ENCODE results near the gene SUPT6H. TPM values are rescaled to one million over a fixed set of nuclear protein-coding genes. Genes with fewer than 3 reads are reported as not detected.
"Not testable (repeated sequence)": the region's sequence is repeated elsewhere in the genome, so short reads cannot be mapped to it uniquely, and the experiment has no call there.

Gene SUPT6H
- total RNA-seq, 4 donors from 2014 or later: 56.4 to 101 (median 66.6) TPM

DNA sequence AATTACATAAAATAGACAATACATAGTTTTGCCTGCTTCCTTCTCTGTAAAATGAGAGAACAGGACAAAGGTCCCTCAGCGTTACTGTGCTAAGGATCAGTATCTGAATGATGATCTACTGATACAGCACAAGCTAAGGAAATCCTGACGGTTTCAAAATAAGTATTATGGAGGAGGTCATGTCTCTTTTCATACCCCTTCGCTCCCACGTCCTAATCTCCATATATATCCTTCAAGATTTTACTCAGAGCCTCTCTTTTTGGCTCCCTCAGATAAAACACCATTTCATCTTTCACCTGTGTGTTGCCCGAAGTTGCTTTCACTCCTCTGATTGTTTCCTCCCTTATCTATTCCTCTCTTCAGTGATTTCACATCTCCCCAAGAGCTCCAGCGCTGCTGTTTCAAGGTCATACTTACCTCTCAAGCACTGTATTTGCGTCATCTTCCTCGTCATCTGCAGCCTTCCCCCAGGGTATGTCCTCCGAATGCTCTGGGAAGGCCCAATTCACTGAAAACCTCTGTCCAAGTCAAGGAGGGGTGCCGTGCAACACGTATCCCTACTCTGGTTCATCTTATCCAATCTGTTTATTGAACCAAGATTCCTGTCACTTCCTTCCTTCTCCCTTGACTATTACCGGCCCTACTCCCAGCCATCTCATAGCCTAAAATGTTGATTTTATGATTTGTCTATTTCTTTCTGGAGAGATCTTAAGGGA is 15.8 kb upstream of the SUPT6H start:
- H3K36me3 ChIP-seq: peaks cover 0 to 52% (median 8%) of the 10 kb centered on the region in 3 donors
- peak in 1 of 2 donors; percentile 11 for DNase-seq (ENCODE audit: low spot score in 2 of 2)
- 67% methylated on average over 12 of the region's 12 CpGs for WGBS, 2 donors

DNA sequence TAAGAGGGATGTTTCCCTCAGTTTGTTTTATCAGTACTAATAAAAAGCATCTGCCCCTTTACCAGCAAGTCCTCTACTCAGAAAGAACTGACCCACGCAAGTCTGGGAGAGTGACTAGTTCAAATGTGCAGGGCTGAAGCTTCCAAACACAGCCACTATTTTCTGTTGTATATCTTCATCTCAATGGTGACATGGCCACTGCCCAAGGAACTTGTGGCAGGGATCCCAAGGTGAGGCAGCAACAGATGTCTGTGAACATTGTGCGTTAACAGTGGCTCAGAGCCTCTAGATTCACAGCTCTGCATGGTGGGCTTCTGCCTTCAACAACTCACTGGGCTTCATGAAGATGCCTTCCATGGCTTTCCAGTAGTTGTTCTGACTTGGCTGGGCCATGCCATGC is 13.3 kb upstream of the SUPT6H start:
- no peak overlapping the region for H3K4me3 ChIP-seq
- TF ChIP-seq EP300 (IDR thresholded peaks at IDR 0.05): no peak
- no peak for TF ChIP-seq POLR2A (IDR thresholded peaks at IDR 0.05)
- TF ChIP-seq, protein P1, sequence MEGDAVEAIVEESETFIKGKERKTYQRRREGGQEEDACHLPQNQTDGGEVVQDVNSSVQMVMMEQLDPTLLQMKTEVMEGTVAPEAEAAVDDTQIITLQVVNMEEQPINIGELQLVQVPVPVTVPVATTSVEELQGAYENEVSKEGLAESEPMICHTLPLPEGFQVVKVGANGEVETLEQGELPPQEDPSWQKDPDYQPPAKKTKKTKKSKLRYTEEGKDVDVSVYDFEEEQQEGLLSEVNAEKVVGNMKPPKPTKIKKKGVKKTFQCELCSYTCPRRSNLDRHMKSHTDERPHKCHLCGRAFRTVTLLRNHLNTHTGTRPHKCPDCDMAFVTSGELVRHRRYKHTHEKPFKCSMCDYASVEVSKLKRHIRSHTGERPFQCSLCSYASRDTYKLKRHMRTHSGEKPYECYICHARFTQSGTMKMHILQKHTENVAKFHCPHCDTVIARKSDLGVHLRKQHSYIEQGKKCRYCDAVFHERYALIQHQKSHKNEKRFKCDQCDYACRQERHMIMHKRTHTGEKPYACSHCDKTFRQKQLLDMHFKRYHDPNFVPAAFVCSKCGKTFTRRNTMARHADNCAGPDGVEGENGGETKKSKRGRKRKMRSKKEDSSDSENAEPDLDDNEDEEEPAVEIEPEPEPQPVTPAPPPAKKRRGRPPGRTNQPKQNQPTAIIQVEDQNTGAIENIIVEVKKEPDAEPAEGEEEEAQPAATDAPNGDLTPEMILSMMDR (IDR thresholded peaks at IDR 0.05): no peak
- peaks cover 2 to 24% (median 17%) of the 10 kb centered on the region in 4 donors for H3K4me1 ChIP-seq
- peaks cover 0 to 57% (median 7%) of the 10 kb centered on the region in 3 donors for H3K36me3 ChIP-seq
- no peaks in the 10 kb centered on the region for H3K27me3 ChIP-seq
- no peaks in the 10 kb centered on the region for H3K9me3 ChIP-seq
- no peak for DNase-seq (ENCODE audit: low spot score in 2 of 2)
- WGBS, 2 donors: 93% methylated on average over 2 of the region's 2 CpGs
- no peak overlapping the region for H3K27ac ChIP-seq

More for the DNA sequence above, 15.8 kb upstream of the SUPT6H start:
- no peaks in the 10 kb centered on the region for H3K27me3 ChIP-seq
- H3K9me3 ChIP-seq: no peaks in the 10 kb centered on the region
- TF ChIP-seq POLR2A (IDR thresholded peaks at IDR 0.05) (no peak), EP300 (IDR thresholded peaks at IDR 0.05) (no peak)
- TF ChIP-seq, protein P1 (IDR thresholded peaks at IDR 0.05): no peak
- H3K4me3 ChIP-seq: peak overlapping the region in 2 of 4 donors; percentile 11 to 91
- peaks cover 4 to 37% (median 24%) of the 10 kb centered on the region in 4 donors for H3K4me1 ChIP-seq
- peak overlapping the region; percentile 92 to 96 (median 94) for H3K27ac ChIP-seq

DNA sequence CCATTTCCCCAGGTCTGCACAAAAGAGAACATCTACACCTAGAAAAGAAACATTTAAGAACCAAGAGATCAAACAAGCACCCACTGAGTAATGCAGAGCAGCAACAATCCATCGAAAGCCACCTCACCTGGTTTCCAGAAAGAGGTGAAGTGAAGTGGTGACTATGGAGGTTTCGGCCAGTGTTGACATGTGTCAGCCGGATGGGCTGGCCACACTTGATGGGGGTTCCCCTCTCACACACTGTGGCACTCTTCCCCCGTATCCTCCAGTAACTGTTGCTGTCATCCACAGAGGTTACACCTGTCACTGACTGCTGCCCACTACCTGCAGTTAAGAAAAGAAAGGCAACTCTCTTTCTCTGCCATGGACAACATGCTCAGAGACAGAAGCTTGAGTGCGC is 6.8 kb upstream of the SUPT6H start:
- H3K4me1 ChIP-seq: peaks cover 0 to 4% (median 0%) of the 10 kb centered on the region in 4 donors
- DNase-seq (ENCODE audit: low spot score in 2 of 2): no peak
- H3K27me3 ChIP-seq: no peaks in the 10 kb centered on the region
- H3K9me3 ChIP-seq: no peaks in the 10 kb centered on the region
- TF ChIP-seq, protein P1 (IDR thresholded peaks at IDR 0.05): no peak
- TF ChIP-seq POLR2A (IDR thresholded peaks at IDR 0.05) (no peak), EP300 (IDR thresholded peaks at IDR 0.05) (no peak)
- peaks cover 0 to 89% (median 17%) of the 10 kb centered on the region in 3 donors for H3K36me3 ChIP-seq
- H3K27ac ChIP-seq: no peak overlapping the region
- 89 to 94% methylated on average over 5 of the region's 5 CpGs for WGBS, 2 donors
- H3K4me3 ChIP-seq: no peak overlapping the region

DNA sequence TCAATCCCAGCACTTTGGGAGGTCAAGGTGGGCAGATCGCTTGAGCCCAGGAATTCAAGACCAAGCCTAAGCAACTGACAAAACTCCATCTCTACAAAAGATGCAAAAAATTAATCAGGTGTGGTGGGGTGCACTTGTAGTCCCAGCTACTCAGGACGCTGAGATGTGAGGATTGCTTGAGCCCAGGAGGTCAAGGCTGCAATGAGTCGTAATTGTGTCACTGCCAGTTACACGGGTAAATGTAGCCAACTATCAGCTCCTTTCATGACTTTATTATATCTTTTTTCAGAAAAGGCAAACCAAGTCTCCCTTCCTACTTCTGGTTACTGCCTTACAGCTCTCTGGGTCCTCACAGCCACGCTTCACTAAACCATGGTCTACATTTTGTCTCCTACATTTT is 4.2 kb upstream of the SUPT6H start:
- no peak overlapping the region for H3K4me3 ChIP-seq
- no peak for TF ChIP-seq EP300 (IDR thresholded peaks at IDR 0.05)
- TF ChIP-seq POLR2A (IDR thresholded peaks at IDR 0.05): no peak
- TF ChIP-seq, protein P1 (IDR thresholded peaks at IDR 0.05): no peak
- H3K27ac ChIP-seq: no peak overlapping the region
- 81 to 90% methylated on average over 5 of the region's 5 CpGs for WGBS, 2 donors
- H3K4me1 ChIP-seq: peaks cover 0 to 19% (median 9%) of the 10 kb centered on the region in 4 donors
- peaks cover 0 to 67% (median 11%) of the 10 kb centered on the region in 3 donors for H3K36me3 ChIP-seq
- DNase-seq (ENCODE audit: low spot score in 2 of 2): no peak
- H3K27me3 ChIP-seq: no peaks in the 10 kb centered on the region
- no peaks in the 10 kb centered on the region for H3K9me3 ChIP-seq

DNA sequence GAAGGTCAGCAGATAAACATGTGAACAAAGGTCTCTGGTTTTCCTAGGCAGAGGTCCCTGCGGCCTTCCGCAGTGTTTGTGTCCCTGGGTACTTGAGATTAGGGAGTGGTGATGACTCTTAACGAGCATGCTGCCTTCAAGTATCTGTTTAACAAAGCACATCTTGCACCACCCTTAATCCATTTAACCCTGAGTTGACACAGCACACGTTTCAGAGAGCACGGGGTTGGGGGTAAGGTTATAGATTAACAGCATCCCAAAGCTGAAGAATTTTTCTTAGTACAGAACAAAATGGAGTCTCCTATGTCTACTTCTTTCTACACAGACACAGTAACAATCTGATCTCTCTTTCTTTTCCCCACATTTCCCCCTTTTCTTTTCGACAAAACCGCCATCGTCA is 3.7 kb upstream of the SUPT6H start:
- not testable (repeated sequence) for H3K27ac ChIP-seq; H3K9me3 ChIP-seq; H3K4me3 ChIP-seq; DNase-seq (ENCODE audit: low spot score in 2 of 2); H3K27me3 ChIP-seq
- 94 to 95% methylated on average over 8 of the region's 8 CpGs for WGBS, 2 donors
- Histone ChIP-seq H3K4me1 (peaks cover 0 to 25% (median 15%) of the 10 kb centered on the region in 4 donors), H3K36me3 (peaks cover 0 to 61% (median 10%) of the 10 kb centered on the region in 3 donors)

DNA sequence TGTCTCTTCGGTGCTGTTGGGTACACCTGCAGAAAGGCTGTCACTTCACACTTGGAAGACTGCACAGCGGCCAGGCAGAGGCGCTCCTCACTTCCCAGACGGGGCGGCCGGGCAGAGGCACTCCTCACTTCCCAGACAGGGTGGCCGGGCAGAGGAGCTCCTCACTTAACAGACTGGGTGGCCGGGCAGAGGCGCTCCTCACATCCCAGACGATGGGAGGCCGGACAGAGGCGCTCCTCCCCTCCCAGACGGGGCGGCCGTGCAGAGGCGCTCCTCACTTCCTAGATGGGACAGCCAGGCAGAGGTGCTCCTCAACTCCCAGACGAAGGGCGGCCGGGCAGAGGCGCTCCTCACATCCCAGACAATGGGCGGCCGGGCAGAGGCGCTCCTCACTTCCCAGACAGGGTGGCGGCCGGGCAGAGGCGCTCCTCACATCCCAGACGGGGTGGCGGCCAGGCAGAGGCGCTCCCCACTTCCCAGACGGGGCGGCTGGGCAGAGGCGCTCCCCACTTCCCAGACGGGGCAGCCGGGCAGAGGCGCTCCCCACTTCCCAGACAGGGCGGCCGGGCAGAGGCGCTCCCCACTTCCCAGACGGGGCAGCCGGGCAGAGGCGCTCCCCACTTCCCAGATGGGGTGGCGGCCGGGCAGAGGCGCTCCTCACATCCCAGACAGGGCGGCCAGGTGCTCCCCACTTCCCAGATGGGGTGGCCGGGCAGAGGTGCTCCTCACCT is 3.1 kb upstream of the SUPT6H start:
- DNase-seq (ENCODE audit: low spot score in 2 of 2): not testable (repeated sequence)
- WGBS, 2 donors: 89 to 90% methylated on average over 15 to 26 of the region's 46 CpGs
- H3K36me3 ChIP-seq: peaks cover 0 to 55% (median 10%) of the 10 kb centered on the region in 3 donors

DNA sequence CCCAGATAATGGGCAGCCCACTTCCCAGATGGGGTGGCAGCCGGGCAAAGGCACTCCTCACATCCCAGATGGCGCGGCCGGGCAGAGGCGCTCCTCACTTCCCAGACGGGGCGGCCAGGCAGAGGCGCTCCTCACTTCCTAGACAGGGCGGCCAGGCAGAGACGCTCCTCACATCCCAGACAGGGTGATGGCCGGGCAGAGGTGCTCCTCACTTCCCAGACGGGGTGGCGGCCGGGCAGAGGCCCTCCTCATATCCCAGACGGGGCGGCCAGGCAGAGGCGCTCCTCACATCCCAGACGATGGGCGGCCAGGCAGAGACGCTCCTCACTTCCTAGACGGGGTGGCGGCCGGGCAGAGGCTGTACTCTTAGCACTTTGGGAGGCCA is 2.5 kb upstream of the SUPT6H start:
- H3K4me3 ChIP-seq; H3K9me3 ChIP-seq; DNase-seq (ENCODE audit: low spot score in 2 of 2); H3K27ac ChIP-seq; H3K27me3 ChIP-seq: not testable (repeated sequence)
- Histone ChIP-seq H3K4me1 (peaks cover 0 to 36% (median 20%) of the 10 kb centered on the region in 4 donors), H3K36me3 (peaks cover 0 to 50% (median 10%) of the 10 kb centered on the region in 3 donors)
- 90 to 98% methylated on average over 12 to 13 of the region's 23 CpGs for WGBS, 2 donors

More for the DNA sequence above, 3.1 kb upstream of the SUPT6H start:
- H3K4me3 ChIP-seq, H3K27me3 ChIP-seq, H3K27ac ChIP-seq, H3K9me3 ChIP-seq: not testable (repeated sequence)
- H3K4me1 ChIP-seq: peaks cover 0 to 30% (median 18%) of the 10 kb centered on the region in 4 donors
